Spleen (tissue), 11 donors: Measurements from ENCODE around the gene TRPV5. TPM values are rescaled to one million over a fixed set of nuclear protein-coding genes. Genes with fewer than 3 reads are reported as not detected.

Experiments
- DNase-seq: peaks from one replicate; pipeline ENCODE4 v3.0.0-alpha.2; 2020
- H3K27ac ChIP-seq, 8 donors: fragments of 200-600 bp; sonication (generic) in 7 of 8; 1 replicate in 4 of 8; 2 replicates in 4 of 8; pipeline versions ENCODE4 v1.5.0 to v1.8.0; 2016 to 2021; ENCODE audit warnings: inconsistent platforms in 4 of 8, mild to moderate bottlenecking in 4 of 8, moderate library complexity in 1 of 8
- H3K27me3 ChIP-seq, 7 donors: fragments of 200-600 bp; sonication (generic) in 6 of 7; replicated peaks in 1 of 7; 1 replicate in 4 of 7; 2 replicates in 3 of 7; pipeline versions ENCODE4 v1.5.0 to v1.8.0; 2016 to 2021; ENCODE audit warnings: inconsistent platforms in 3 of 7, mild to moderate bottlenecking in 1 of 7
- H3K36me3 ChIP-seq, 6 donors: fragments of 200-600 bp; sonication (generic) in 5 of 6; 1 replicate in 4 of 6; 2 replicates in 2 of 6; pipeline versions ENCODE4 v1.5.0 to v1.8.0; 2016 to 2021; ENCODE audit warnings: inconsistent platforms in 2 of 6
- H3K4me1 ChIP-seq, 6 donors: fragments of 200-600 bp; sonication (generic) in 5 of 6; 1 replicate in 3 of 6; 2 replicates in 3 of 6; pipeline versions ENCODE4 v1.5.0 to v1.8.0; 2016 to 2021; ENCODE audit warnings: inconsistent platforms in 3 of 6
- H3K4me3 ChIP-seq, 8 donors: fragments of 200-600 bp; sonication (generic) in 7 of 8; 1 replicate in 4 of 8; 2 replicates in 4 of 8; pipeline versions ENCODE4 v1.5.0 to v1.8.0; 2016 to 2021; ENCODE audit warnings: inconsistent platforms in 4 of 8, mild to moderate bottlenecking in 4 of 8, moderate library complexity in 2 of 8
- H3K9me3 ChIP-seq, 8 donors: fragments of 200-600 bp; sonication (generic) in 7 of 8; 1 replicate in 4 of 8; 2 replicates in 4 of 8; pipeline versions ENCODE4 v1.5.0 to v1.8.0; 2016 to 2021; ENCODE audit warnings: inconsistent platforms in 4 of 8
- CTCF ChIP-seq, 11 experiments: fragments of 200-600 bp in 7 of 11; fragments of 450-650 bp in 4 of 11; sonication (generic) in 4 of 11; IDR thresholded peaks in 8 of 11; conservative IDR thresholded peaks in 3 of 11; 1 replicate in 7 of 11; 2 replicates in 4 of 11; pipeline versions ENCODE4 v1.4.0 to v1.8.0; 2016 to 2021; ENCODE audit warnings: antibody characterized with exemption in 11 of 11, inconsistent platforms in 4 of 11, mild to moderate bottlenecking in 1 of 11
- POLR2A ChIP-seq, 3 donors: fragments of 450-650 bp; IDR thresholded peaks; one replicate each; pipeline ENCODE4 v1.5.1; 2017; ENCODE audit warnings: antibody characterized with exemption in 3 of 3, mild to moderate bottlenecking in 1 of 3
- POLR2AphosphoS5 ChIP-seq, 3 donors: sonication (generic); formaldehyde crosslinking; IDR thresholded peaks; one replicate each; pipeline ENCODE4 v1.5.1; 2017; ENCODE audit warnings: antibody characterized with exemption in 3 of 3
- WGBS, 5 donors: extraction: QIAGEN DNeasy Blood & Tissue Kit in 3 of 5; methylation state at CpG; one replicate each; pipeline versions ENCODE4 v1.1.5 to v1.1.7; 2013 to 2018; 5-methylcytosine and 5-hydroxymethylcytosine counted together
- intact Hi-C: fragments of 100-400 bp; cut with DNase I; formaldehyde crosslinking; loops from one replicate; pipeline ENCODE4 v1.15.0; 2023; ENCODE audit warnings: low total_unique reads
- polyA plus RNA-seq, 3 donors: library from polyadenylated mRNA; stranded (reverse); fragments of 200-250 nt; gene quantifications; one replicate each; pipeline ENCODE4 v1.2.1, GENCODE V29; 2013
- total RNA-seq, 7 donors: library from RNA; depleted of rRNA in 3 of 7; stranded (reverse); fragments of >200 nt in 3 of 7; fragmentation: NEBNext Ultra II Directional in 4 of 7; extraction: Animal tissue kit (Norgen Biotek cat#: 25700) in 4 of 7; gene quantifications; one replicate each; pipeline versions ENCODE4 v1.1.0 to v1.2.1, GENCODE V29; 2016 to 2021
- donor health status: healthy with polysubstance abuse.
- donor health status: DM: no; HTN: no; CAD: no; lungs with moderate emphysema.
- donor health status: DM: no; HTN: no; CAD: no.
- donor health status: Bipolar disorder and iron deficiency.
- donor health status: healthy.
- donor health status: DM: no; HTN: no; CAD: no.
- donor health status: DM: yes; HTN: yes; CAD: no.

Gene TRPV5
- total and polyA plus RNA-seq, 10 donors, result 0.02 to 0.20 (median 0.03) TPM; not detected in 7

GRCh38 chr7:142897691-142898090 lies 35.9 kb downstream of the TRPV5 start:
- H3K4me3 ChIP-seq, result no peak overlapping the region
- intact Hi-C loops, result no loop called here
- no peak overlapping the region for H3K27ac ChIP-seq
- DNase-seq, result no peak
- H3K36me3 ChIP-seq, result no peaks in the 10 kb centered on the region
- H3K27me3 ChIP-seq, result peaks cover 0 to 29% (median 0%) of the 10 kb centered on the region in 7 donors
- 82 to 94% (median 90%) methylated on average over 7 of the region's 7 CpGs for WGBS, 5 donors
- TF ChIP-seq POLR2AphosphoS5 (IDR thresholded peaks at IDR 0.05), result no peak
- no peak for TF ChIP-seq POLR2A (IDR thresholded peaks at IDR 0.05)
- TF ChIP-seq CTCF (IDR thresholded peaks at IDR 0.05 in 8 of 11, conservative IDR thresholded peaks at IDR 0.05 in 3 of 11), result no peak
- H3K4me1 ChIP-seq, result no peaks in the 10 kb centered on the region
- no peaks in the 10 kb centered on the region for H3K9me3 ChIP-seq

GRCh38 chr7:142896741-142897379 lies 36.7 kb downstream of the TRPV5 start:
- DNase-seq, result no peak
- no peaks in the 10 kb centered on the region for H3K36me3 ChIP-seq
- H3K27me3 ChIP-seq, result peaks cover 0 to 31% (median 0%) of the 10 kb centered on the region in 7 donors
- H3K4me1 ChIP-seq, result no peaks in the 10 kb centered on the region
- WGBS, 5 donors, result 77 to 89% (median 87%) methylated on average over 3 of the region's 3 CpGs
- H3K27ac ChIP-seq, result no peak overlapping the region
- no peak overlapping the region for H3K4me3 ChIP-seq
- intact Hi-C loops, result no loop called here
- no peaks in the 10 kb centered on the region for H3K9me3 ChIP-seq
- TF ChIP-seq CTCF (IDR thresholded peaks at IDR 0.05 in 8 of 11, conservative IDR thresholded peaks at IDR 0.05 in 3 of 11) (no peak), POLR2A (IDR thresholded peaks at IDR 0.05) (no peak), POLR2AphosphoS5 (IDR thresholded peaks at IDR 0.05) (no peak)

GRCh38 chr7:142896151-142896550 lies 37.4 kb downstream of the TRPV5 start:
- H3K27ac ChIP-seq, result no peak overlapping the region
- H3K4me1 ChIP-seq, result no peaks in the 10 kb centered on the region
- no peak for DNase-seq
- no peaks in the 10 kb centered on the region for H3K9me3 ChIP-seq
- H3K27me3 ChIP-seq, result peaks cover 0 to 37% (median 0%) of the 10 kb centered on the region in 7 donors
- 87 to 97% (median 91%) methylated on average over 3 of the region's 3 CpGs for WGBS, 5 donors
- intact Hi-C loops, result no loop called here
- no peak overlapping the region for H3K4me3 ChIP-seq
- TF ChIP-seq POLR2A (IDR thresholded peaks at IDR 0.05), result no peak
- TF ChIP-seq POLR2AphosphoS5 (IDR thresholded peaks at IDR 0.05), result no peak
- no peak for TF ChIP-seq CTCF (IDR thresholded peaks at IDR 0.05 in 8 of 11, conservative IDR thresholded peaks at IDR 0.05 in 3 of 11)
- H3K36me3 ChIP-seq, result no peaks in the 10 kb centered on the region

- H3K27ac ChIP-seq, result no peak overlapping the region
- H3K9me3 ChIP-seq, result no peaks in the 10 kb centered on the region
- 73 to 81% (median 78%) methylated on average over 6 of the region's 6 CpGs for WGBS, 5 donors
- H3K36me3 ChIP-seq, result no peaks in the 10 kb centered on the region
- TF ChIP-seq CTCF (IDR thresholded peaks at IDR 0.05 in 8 of 11, conservative IDR thresholded peaks at IDR 0.05 in 3 of 11) (no peak), POLR2AphosphoS5 (IDR thresholded peaks at IDR 0.05) (no peak), POLR2A (IDR thresholded peaks at IDR 0.05) (no peak)
- no peaks in the 10 kb centered on the region for H3K4me1 ChIP-seq
- DNase-seq, result no peak
- H3K4me3 ChIP-seq, result no peak overlapping the region
- H3K27me3 ChIP-seq, result peaks cover 0 to 37% (median 0%) of the 10 kb centered on the region in 7 donors
- intact Hi-C loops, result no loop called here
Observed at GRCh38 chr7:142894985-142895593, 38.5 kb downstream of the TRPV5 start.
